ENCODE measurements around the gene RICTOR.
"Not testable (repeated sequence)": the region's sequence is repeated elsewhere in the genome, so short reads cannot be mapped to it uniquely, and the experiment has no call there.

The RICTOR gene

DNA sequence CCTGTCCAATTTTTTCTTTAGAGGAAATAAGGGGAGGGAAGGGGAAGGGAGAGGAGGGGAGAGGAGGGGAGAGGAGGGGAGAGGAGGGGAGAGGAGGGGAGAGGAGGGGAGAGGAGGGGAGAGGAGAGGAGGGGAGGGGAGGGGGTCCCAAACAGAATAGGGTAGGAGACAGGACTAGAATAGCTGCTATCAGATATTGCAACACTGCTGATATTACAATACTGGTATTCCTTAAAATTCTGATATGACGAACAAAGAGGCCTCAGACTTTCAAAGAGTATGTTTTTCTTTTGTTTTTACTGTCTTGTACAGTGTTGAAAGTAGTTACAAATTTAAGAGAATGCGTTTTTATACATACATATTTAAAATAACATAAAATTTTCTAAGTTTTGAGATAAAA, 67.5 kb downstream of the RICTOR start:
- DNase-seq, result no peak

DNA sequence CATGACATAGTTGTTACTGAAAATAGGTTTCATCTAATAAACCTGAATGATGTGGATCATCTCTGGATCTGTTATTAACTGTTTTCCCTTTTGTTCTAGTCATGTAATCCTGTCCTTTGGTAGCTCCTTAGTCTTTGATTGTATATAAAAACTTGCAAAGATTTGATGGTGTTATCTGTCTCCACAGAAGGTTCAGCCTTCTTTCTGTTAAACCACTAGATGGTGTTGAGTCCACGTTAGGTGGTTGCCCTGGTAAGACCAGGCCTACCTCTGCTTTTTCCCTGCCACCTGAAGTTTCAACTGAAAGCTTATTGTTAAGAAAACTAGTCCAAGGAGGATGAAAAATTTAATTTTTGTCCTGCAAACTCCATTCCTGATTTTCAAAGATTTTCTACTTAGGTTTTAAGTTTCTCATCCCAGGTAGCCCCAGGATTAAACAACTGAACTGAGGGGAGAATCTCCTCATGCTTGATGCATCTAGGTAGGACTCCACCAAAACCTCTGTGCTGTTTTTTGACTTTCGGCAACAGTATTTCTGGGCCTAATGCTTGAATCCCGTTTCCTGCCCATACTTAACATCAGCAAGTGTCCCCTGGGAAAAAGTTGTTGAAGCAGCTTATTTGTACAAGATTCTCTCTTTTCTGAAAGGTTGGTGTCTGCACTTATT, 68.5 kb downstream of the RICTOR start:
- DNase-seq, result no peak

DNA sequence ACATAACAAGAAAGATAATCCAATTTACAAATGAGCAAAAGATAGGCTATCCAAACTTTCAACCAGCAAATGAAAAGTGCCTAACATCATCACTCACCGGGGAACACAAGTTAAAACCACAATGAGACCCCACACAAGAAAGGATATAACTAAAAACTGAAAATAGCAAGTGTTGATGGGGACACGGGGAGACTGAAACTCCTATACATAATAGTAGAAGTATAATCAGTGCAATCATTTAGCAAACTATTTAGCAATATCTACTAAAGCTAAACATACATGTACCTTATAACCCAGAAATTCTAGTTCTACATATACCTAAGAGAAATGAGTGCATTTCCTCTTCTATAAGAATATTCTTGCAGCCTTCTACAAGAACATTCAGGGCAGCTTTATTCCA, 72.5 kb downstream of the RICTOR start:
- no peak for DNase-seq

DNA sequence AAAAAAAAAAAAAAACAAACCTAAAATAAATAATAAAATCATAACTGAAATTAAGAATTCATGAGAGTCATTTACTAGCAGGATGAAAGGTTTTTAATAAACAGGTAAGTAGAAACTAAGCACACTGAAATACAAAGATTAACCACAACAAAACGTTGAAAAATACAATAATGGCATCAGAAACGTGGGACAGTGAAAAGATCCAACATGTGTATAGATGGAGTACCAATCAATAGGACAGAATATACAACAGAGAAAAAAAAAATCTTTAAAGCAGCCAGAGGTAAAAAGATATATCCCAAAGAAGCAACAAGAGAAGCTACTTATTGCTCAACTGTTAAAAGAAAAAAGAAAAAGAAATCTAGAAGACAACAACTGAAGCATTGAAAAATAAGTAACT, 75.2 kb downstream of the RICTOR start:
- DNase-seq, result no peak

DNA sequence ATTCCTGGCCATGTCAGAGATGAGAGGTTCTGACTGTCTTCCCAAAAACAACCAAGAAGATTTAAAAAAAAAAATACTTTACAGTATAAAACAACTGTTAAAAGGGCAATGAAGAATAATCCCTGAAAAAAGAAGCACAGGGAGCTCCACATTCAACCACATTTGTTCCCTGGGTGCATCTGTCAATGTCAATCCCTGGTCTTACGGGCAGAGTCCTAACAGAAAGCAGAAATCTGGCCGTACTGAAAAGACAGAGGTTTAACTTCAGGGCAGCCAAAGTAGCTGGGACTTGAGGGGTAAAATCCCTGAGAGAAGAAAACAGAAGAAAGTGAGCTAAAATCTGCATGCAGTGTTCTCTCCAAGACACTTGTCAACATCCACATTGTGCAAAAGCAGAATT, 76.6 kb downstream of the RICTOR start:
- no peak for DNase-seq

DNA sequence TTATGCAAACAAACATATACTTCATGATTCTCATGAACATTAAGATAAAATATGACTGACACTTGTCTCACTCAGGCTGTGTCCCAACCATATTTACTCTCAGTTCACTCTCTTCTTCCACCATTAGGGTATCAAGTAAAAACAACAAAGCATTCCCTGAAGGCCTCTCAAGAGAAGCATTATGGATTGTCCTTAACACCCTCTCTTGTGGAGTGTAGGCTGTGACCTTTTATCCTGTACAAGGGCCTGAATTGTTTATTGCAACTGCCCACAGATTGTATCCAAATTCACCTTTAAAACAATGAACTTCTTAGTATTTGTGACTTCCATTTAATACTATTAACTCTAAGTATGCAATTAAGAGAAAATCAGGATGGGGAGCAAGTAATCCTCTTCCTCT, 78.1 kb downstream of the RICTOR start:
- DNase-seq, result no peak

DNA sequence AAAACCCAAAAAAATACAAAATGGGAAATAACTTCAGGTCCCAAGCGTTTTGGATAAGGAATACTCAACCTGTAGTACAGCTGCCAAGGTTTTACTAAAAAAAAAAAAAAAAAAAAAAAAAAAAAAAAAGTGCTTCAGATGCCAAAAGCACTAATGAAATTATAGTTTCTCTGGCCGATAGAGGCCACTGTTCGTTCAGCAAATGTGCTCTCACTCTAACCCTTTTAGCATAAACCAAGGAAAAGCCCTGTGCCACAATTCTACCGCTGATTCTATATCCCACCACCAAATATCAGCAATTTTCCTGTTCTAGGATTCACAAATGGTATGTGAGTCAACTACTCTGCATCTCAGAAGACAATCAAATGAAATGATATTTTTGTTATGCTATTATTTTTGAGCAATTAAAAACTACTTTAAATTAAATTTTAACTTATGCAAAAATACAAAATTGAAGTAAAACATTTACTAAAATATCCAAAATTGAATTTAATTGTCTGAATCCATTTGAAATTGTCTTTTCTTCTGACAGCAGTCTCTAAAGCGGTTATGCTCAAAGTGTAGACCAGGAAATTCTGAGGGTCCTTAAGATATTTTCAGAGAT, 79.8 kb downstream of the RICTOR start:
- DNase-seq, result no peak

DNA sequence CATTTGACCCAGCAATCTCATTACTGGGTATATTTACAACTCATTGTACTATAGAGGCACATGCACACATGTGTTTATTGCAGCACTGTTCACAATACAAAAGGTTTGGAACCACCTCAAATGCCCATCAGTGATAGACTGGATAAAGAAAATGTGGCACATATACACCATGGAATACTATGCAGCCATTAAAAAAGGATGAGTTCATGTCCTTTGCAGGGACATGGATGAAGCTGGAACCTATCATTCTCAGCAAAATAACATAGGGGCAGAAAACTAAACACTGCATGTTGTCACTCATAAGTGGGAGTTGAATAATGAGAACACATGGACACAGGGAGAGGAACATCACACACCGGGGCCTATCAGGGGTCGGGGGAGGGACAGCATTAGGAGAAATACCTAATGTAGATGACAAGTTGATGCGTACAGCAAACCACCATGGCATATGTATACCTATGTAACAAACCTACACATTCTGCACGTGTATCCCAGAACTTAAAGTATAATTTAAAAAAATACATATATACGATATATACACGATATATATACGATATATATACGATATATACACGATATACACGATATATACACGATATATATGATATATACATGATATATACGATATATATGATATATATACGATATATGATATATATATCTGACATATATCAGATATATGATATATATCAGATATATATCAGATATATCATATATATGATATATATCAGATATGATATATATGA, 84.1 kb downstream of the RICTOR start:
- not testable (repeated sequence) for DNase-seq

DNA sequence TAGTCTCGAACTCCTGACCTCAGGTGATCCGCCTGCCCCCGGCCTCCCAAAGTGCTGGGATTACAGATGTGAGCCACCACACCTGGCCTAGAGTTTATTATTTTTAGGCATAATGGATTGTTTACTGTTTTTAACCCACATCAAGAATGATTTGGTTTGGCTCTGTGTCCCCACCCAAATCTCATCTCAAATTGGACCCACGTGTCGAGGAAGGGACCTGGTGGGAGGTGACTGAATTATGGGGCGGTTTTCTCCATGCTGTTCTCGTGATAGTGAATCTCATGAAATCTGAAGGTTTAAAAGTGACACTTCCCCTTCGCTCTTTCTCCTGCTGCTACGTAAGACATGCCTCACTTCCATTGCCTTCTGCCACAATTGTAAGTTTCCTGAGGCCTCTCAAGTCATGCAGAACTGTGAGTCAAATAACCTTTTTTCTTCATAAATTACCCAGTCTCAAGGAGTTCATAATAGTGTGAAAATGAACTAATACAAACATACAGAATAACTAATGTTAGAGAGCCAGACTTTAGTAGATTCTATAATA, 88.2 kb downstream of the RICTOR start:
- DNase-seq, result no peak

DNA sequence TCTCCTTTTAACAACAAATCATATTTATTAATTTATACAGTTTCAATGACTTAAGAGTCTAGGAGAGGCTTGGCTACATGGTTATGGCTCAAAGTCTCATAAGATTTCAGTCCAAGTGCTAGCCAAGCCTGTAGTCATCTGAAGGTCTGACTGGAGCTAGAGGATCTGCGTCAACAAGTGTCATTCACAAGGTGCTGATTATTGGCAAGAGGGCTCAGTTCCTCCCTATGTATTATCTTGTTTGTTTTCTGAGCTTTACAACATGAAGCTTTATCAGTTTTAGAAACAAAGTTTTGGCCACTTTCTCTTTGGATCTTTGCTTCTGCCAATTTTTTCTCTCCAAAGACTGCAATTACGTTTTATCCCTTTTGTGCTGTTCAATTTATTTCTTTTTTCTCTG, 94.7 kb downstream of the RICTOR start:
- DNase-seq, result no peak

DNA sequence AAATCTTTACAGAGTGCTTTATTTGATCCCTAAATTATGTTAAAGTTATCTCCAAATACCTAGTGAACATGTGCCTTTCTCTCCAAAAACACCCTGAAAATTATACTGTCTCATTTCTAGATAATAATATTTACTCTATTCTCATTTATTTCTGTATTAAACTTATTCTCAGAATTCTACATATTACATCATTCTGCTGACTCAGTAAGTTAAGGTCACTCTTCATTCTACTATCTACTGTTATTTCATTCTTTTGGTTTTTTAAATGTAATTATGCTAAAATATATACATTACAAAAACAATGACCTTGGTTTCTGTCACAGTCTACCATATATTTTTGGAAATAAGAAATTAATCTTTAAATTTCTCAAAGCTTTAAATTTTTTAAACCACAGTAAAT, 96.2 kb downstream of the RICTOR start:
- DNase-seq, result no peak

DNA sequence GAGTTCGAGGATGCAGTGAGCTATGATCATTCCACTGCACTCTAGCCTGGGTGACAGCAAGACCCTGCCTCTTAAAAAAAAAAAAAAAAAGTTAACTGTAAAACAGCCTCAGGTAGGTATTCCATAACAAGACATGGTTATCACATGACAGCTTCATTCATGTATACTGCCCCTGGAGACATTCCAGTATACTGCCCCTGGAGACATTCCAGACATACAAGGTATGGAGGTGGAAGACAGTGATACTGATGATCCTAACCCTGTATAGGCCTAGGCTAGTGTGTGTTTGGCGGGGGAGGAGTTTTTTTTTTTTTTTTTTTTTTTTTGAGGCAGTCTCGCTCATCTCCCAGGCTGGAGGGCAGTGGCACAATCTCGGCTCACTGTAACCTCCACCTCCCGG, 105.5 kb downstream of the RICTOR start:
- no peak for DNase-seq

DNA sequence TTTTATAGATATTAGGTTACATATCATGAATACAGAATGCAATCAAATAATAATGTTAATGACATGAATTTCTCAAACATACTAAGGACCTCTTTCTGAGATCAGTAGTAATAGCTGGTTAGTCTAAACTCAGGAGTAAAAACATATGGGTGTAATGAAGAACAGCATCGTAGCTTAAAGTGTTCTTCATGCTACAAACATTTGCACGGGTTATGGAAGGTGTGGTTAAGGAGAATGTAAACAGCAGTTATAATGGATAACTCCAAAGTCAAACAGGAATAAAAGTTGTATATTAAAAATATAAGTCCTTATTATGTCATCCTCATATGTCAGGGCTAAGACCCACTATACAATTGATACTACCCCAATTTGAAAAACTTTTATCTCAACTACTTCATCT, 112.5 kb downstream of the RICTOR start:
- no peak for DNase-seq

DNA sequence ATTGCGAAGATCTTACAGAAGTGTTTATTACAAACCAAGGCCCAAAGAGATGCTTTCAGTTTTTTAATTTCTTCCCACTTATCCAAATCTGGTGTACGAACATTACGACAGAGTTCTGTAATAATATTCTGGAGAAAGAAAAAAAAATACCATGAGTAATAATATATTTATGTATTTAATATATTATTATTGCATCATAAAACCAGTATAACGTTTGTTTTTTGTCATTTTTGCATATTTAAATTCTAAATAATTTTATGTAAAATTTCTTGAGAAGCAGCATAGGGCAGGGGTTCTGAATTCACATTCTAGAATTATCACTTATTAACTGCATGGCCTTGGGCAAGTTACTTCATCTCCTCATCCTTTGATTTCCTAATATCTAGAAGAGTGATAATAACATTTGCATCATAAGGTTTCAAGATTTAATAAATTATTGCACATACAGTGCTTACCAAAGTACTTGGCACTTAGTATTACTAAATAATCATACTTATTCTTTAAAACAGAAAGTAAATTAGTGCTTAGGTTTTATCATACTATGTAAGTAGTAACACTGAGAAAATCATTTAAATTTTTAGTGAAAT, 120.7 kb downstream of the RICTOR start:
- DNase-seq, result no peak

DNA sequence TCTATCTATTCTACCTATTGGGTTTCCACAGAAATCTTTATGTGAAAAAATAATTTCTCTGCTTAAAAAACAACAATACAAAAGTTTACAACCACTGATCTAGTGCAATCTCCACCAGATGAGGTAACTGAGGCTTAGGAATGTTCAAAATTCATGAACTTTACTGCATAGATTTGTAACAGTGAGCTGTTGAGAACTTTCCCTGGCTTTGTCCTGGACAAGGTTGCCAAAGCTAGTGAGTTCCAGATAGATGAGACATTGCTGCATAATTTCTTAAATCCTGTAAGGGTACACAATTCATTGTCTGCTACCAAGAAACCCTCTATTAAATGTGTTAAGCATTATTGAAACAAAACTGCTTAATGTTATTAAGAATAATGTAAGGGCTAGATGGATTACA, 125.7 kb downstream of the RICTOR start:
- DNase-seq, result no peak

DNA sequence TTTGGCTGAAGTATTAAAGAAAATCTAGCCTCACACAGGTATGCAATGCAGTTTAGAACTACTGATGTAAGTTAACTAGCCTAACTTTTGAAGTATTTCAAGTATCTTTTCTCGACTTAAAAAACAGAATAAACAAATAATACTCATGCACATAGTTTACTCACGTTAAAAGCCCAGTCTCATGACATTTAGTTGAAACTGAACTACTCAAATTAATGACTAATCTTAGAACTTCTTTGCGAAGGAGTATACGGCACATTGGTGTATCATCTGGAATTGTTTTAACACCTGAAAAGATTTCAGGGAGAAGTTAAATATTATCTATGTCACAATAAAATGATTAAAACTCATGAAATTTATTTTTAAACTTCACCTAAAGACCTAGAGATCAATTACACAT, 129.9 kb downstream of the RICTOR start:
- no peak for DNase-seq

DNA sequence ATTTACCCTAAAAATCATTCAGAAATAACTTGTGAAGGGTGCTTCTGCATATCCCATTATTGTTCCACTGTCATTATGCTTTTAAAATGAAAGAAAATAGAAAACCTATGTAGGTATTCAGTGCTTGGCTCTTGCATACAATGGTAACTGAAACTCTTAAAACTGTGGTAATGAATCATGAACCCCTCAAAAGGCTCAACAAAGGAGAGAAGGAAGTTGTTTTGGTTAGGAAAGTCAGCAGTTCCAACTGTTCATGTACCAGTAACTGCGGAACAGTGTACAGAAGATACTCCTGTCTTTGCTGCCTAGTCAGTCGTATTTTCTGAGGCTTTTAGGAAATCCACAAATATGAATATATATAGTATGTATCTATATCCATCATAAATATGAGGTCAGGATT, 132.3 kb downstream of the RICTOR start:
- no peak for DNase-seq

DNA sequence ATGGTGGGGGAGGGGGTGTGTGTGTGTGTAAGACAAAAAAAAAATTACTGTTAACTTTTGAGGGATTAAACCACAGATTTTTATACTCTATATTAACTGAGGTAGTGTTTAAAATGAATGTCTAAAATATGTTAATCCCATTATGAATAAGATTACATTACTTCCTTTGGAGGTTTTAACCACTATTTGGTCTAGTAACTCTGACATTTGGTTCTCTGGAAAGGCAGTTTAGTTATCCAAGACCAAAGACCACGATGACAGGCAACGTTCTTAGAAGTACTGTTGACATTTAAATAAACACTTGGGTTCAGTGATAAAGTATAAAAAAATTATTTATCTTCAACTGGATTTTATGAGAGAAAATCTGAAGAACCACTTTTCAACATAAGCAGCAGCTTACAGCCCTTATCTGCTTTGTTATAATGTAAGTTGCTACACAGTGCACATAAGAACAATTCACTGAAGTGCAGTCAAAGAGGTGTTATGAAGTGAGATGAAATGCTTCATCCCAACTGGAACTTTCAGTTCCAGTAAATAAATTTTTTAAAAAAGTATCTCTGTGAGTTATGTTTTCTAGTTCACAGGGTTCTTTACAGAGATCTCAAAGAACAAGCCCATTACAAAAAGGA, 133.9 kb downstream of the RICTOR start:
- no peak for DNase-seq

DNA sequence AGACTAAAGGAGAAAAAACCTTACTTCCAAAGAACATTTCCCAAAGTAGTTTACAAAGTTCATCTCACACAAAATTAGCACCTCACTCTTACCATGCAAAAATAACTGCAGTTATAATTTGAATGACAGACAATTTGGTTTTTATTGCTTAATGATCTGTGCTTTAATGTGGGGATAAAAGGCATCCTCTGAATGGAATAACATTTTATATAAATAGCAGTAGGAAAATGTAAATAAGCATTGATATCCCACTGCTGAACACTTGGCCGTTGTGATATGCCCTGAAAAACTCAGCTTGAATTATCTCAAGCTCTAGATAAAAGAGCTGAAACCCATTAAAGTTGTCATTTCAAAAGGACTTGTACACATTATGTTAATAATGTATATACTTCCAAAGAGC, 135.2 kb downstream of the RICTOR start:
- no peak for DNase-seq

DNA sequence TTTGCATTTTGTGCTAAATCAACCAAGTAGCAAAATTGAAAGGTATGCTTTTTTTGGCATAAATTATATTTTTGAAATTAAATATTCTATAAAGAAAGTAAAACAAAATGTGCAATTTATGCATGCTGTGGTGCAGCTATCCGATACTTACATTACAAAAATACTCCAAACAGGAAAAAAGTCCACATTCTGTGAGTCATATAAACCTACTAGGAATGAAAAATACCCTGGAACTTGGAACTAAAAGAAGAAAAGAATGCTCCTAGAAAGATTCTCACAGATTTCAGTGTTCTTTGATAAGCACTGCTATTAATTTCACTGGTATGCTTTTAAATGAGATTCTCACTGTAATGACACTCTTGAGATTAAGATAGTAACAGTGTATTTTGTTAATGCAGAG, 135.8 kb downstream of the RICTOR start:
- no peak for DNase-seq

DNA sequence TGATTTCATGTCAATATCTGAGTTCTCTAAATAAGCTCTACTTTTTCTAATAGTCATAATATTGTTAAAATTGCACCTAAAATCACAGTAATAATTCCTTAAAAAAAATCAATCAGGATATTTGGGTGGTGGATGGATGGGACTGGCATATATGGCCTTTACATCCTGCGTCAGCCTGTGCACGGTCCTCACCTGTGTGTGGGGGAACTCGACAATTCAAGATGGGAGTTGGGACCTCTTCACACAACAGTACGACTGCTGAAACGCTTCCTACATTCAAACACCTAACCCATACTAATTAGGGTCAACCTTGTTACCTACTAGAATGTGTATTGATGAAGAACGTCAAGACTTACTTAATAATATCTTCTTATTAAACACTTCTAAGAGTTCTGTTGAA, 137.9 kb downstream of the RICTOR start:
- DNase-seq, result no peak

DNA sequence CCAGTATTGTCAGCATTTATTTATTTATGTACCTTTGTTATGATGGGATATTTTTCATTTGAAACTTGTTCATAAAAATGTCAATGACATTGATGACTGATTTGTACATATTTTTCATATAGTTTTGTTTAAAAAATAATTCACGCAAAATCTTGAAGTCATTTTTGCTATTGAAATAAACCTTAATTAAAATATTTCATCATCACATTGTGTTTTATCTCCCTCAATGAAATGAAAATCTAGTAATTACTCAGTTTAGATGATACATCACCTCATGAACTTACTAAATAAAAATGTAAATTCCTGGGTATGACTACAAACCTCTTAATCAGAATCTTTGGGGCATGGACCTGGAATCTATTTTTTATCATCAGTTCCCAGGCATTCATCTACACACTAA, 138.8 kb downstream of the RICTOR start:
- DNase-seq, result no peak

DNA sequence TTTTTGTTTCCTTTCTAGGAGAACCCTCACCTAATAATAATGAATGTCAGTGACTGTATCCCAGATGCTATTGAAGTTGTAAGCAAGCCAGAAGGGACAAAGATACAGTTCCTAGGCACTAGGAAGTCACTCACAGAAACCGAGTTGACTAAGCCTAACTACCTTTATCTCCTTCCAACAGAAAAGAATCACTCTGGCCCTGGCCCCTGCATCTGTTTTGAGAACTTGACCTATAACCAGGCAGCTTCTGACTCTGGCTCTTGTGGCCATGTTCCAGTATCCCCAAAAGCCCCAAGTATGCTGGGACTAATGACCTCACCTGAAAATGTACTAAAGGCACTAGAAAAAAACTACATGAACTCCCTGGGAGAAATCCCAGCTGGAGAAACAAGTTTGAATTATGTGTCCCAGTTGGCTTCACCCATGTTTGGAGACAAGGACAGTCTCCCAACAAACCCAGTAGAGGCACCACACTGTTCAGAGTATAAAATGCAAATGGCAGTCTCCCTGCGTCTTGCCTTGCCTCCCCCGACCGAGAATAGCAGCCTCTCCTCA, 141.3 kb downstream of the RICTOR start:
- DNase-seq, result no peak
